GM12874 (cell line): Measurements from ENCODE around the gene KLHL5.

Source experiments
- TF ChIP-seq, protein P1 (sequence below): IDR thresholded peaks from 2 replicates; pipeline ENCODE4 v1.5.1; 2011; ENCODE audit warnings: low read depth, mild to moderate bottlenecking, control low read depth, low read length, moderate library complexity; ENCODE audit not compliant: insufficient read depth

The KLHL5 gene

GRCh38 chr4:39045827-39046221 lies 16.2 kb upstream of the KLHL5 start:
- TF ChIP-seq, protein P1, sequence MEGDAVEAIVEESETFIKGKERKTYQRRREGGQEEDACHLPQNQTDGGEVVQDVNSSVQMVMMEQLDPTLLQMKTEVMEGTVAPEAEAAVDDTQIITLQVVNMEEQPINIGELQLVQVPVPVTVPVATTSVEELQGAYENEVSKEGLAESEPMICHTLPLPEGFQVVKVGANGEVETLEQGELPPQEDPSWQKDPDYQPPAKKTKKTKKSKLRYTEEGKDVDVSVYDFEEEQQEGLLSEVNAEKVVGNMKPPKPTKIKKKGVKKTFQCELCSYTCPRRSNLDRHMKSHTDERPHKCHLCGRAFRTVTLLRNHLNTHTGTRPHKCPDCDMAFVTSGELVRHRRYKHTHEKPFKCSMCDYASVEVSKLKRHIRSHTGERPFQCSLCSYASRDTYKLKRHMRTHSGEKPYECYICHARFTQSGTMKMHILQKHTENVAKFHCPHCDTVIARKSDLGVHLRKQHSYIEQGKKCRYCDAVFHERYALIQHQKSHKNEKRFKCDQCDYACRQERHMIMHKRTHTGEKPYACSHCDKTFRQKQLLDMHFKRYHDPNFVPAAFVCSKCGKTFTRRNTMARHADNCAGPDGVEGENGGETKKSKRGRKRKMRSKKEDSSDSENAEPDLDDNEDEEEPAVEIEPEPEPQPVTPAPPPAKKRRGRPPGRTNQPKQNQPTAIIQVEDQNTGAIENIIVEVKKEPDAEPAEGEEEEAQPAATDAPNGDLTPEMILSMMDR: no peak

DNA sequence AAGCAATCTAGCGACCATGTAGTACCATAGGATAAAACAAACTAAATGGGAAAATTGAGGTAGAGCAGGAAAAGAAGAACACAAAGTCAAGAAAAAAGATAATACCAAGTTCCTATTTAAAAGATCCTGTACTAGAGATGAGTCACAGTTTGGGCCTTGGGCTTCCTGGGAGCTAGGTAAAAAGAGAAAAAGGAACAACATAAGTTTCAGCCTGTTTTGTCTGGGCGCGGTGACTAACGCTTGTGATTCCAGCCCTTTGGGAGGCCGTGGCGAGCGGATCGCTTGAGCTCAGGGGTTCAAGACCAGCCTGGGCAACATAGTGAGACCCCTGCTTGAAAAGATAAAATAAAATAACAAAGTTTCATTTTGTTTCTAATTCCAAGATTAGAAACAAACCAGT lies 15.8 kb upstream of the KLHL5 start:
- TF ChIP-seq, protein P1: no peak

- TF ChIP-seq, protein P1: no peak
Measured at GRCh38 chr4:39047681-39048080, 14.4 kb upstream of the KLHL5 start.

- TF ChIP-seq, protein P1: no peak
Measured at GRCh38 chr4:39048311-39048710, 13.7 kb upstream of the KLHL5 start.

- TF ChIP-seq, protein P1: no peak
Measured at GRCh38 chr4:39050590-39050989, 11.4 kb upstream of the KLHL5 start.

- TF ChIP-seq, protein P1: no peak
Measured at GRCh38 chr4:39051492-39051891, 10.5 kb upstream of the KLHL5 start.

- TF ChIP-seq, protein P1: no peak
Measured at GRCh38 chr4:39053983-39054382, 8.0 kb upstream of the KLHL5 start.

- TF ChIP-seq, protein P1: no peak
Measured at GRCh38 chr4:39054497-39054896, 7.5 kb upstream of the KLHL5 start.
